BE2C (cell line): ENCODE data around the gene CCDC57.

Source experiments
- DNase-seq: peaks from one replicate; pipeline ENCODE4 v3.0.0-alpha.2; 2020
- H3K27me3 ChIP-seq: fragments of 250-450 bp; sonication (Bioruptor Pico); 2 replicates; pipeline ENCODE4 v1.5.1; 2020; ENCODE audit warnings: mild to moderate bottlenecking
- H3K36me3 ChIP-seq: fragments of 250-450 bp; sonication (Bioruptor Pico); 2 replicates; pipeline ENCODE4 v1.5.1; 2020; ENCODE audit warnings: mild to moderate bottlenecking
- H3K4me1 ChIP-seq: fragments of 250-450 bp; sonication (Bioruptor Pico); 2 replicates; pipeline ENCODE4 v1.5.1; 2020
- H3K4me3 ChIP-seq: 2 replicates; pipeline ENCODE4 v1.5.1; 2011; ENCODE audit warnings: low read depth, low read length
- H3K9me3 ChIP-seq: fragments of 250-450 bp; sonication (Bioruptor Pico); 2 replicates; pipeline ENCODE4 v1.5.1; 2020
- TF ChIP-seq, protein P1 (sequence below): IDR thresholded peaks from 2 replicates; pipeline ENCODE4 v1.5.1; 2012; ENCODE audit warnings: mild to moderate bottlenecking, low read depth, low read length

Gene CCDC57

DNA sequence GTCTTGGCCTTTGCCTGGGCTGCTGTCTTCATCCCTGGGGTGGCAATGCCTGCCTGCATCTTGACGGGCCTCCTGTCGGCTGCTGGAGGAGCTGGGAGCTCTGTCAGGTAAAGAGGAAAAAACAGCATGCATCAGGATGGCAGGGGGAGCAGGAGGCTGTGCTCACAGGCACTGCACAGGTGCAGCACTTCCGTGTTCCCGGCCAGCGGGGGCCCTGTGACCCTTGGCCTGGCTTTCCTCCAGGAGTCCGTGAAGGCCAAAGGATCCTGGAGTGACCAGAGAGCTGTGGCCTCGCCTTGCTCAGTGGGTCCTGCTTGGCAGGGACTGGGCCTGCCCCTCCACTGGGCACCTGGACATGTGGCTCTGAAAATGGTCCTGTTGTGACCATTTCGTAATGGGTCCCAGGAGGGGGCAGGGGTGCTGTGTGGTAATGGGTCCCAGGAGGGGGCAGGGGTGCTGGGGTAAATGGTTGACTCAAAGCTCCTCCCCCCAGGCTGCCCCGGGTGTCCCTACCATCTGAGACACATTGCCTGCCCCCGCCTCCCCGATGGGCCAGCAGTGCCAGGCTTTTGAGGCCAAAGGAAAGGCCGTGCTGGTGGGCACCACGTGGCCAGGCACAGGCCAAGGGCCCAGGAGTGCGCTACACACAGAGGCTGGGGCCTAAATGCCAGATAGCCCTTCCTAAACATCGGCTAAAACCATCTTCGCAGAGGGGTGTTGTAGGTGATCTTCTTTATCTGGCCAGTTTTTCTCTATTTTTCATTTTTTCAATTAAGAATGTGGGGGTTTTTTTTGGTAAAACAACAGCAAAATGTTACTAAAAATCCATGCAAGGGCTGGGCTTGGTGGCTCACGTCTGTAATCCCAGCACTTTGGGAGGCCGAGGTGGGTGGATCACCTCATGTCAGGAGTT is 110.6 kb downstream of the CCDC57 start:
- H3K4me1 ChIP-seq: peaks cover 46% of the 10 kb centered on the region
- peaks cover 4% of the 10 kb centered on the region; the same call in 1 of the 2 replicates for H3K9me3 ChIP-seq
- no peaks in the 10 kb centered on the region for H3K27me3 ChIP-seq
- no peak for DNase-seq
- H3K4me3 ChIP-seq: no peak overlapping the region
- TF ChIP-seq, protein P1, sequence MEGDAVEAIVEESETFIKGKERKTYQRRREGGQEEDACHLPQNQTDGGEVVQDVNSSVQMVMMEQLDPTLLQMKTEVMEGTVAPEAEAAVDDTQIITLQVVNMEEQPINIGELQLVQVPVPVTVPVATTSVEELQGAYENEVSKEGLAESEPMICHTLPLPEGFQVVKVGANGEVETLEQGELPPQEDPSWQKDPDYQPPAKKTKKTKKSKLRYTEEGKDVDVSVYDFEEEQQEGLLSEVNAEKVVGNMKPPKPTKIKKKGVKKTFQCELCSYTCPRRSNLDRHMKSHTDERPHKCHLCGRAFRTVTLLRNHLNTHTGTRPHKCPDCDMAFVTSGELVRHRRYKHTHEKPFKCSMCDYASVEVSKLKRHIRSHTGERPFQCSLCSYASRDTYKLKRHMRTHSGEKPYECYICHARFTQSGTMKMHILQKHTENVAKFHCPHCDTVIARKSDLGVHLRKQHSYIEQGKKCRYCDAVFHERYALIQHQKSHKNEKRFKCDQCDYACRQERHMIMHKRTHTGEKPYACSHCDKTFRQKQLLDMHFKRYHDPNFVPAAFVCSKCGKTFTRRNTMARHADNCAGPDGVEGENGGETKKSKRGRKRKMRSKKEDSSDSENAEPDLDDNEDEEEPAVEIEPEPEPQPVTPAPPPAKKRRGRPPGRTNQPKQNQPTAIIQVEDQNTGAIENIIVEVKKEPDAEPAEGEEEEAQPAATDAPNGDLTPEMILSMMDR: no peak
- H3K36me3 ChIP-seq: peaks cover 18% of the 10 kb centered on the region

DNA sequence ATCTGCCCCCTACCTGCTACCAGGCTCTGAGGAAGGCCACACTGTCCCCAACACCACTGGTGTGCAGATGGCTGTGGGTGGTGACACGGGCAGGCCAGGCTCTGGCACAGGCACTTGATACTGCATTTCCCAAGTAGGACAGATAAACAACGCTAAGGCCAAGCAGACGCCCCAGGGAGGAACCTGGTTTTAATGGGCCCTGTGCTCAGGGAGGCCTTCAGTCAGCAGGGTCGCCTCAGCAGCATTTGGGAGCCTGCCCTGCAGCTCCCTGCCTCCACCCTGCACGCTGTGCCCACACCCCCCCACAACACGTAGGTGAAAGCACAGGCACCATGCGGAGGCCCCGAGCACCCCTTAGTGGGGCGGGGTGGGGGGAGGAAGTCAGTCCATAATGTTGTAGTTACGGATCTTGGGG is 111.3 kb downstream of the CCDC57 start:
- Histone ChIP-seq H3K36me3 (peaks cover 25% of the 10 kb centered on the region), H3K27me3 (no peaks in the 10 kb centered on the region), H3K4me3 (no peak overlapping the region), H3K9me3 (peaks cover 4% of the 10 kb centered on the region; the same call in 1 of the 2 replicates), H3K4me1 (peaks cover 39% of the 10 kb centered on the region)
- TF ChIP-seq, protein P1: no peak
- DNase-seq: peak; percentile 55

DNA sequence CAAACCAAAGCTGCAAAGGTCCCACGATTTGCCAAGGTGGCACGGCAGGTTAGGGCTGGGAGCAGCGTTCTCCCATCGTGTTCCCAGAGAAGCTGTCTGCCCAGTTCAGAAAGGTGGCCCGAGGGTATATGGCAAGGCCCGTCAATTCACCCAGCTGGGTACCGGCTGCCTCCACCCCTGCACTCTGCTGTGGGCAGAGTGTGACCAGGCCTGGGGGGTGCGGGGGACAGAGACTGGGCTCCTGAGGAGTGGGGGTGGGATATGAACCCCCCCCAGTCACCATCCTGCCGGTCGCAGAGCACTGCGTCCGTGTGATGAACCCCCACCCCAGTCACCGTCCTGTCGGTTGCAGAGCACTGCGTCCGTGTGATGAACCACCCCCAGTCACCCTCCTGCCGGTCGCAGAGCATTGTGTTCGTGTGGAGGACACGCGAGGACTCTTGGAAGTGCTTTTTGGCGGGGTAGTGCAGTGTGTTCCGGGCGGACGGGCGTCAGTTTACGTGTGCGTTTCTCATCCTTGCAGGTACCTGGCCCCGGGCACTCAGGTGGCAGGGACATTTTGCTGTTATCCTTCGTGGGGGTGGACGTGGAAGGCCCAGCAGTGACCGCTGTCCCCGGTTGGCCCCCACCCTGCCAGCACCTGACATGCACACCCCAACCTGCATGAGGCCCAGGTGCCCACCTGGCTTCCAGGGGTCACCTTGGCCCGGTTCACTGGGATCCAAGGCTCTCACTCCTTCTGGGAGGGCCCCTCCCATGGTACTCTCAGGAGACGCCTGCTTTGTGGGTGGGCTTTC is 111.9 kb downstream of the CCDC57 start:
- H3K4me1 ChIP-seq: peaks cover 32% of the 10 kb centered on the region

DNA sequence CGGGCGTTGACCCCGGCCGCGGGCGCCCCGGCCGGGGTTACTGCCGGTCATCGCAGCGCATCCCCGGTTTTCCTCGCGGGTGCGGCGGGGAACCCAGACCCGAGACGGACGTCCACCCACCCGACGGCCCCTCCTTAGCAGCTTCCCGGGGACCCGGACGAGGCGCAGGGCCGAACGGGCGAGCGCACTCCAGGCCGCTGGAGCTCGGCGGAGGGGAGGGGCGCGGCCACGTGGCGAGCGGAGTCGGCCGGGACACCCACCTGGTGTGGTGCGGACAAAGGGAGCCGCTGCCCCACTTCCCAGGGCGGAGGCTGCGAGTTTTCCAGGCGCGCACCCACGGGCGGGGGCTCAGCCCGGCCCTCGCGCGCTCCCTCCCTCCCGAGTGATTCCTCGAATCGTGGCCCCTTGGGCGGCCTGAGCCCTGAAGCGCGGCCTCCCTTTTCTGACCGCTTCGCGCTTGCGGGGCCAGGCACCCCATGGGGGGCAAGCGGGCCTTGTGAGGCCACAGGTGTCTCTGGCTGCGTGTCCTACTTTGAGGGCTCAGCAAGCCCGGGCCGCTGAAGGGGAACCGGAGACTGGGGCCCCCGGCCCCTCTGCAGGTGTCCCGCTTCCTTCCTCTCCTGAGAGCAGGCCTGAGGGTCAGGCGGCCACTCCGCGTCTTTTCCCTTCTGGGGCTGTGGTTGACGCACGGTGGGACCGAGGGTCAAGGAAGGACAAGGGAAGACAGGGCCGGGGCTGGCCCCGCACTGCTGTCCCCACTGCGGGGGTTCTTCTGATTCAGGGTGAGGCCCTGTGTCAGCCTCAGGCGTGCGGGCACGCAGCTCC is 113.5 kb downstream of the CCDC57 start:
- Histone ChIP-seq H3K27me3 (no peaks in the 10 kb centered on the region), H3K4me1 (peaks cover 28% of the 10 kb centered on the region), H3K9me3 (peaks cover 4% of the 10 kb centered on the region; the same call in 1 of the 2 replicates), H3K4me3 (peak overlapping the region; percentile 51), H3K36me3 (peaks cover 43% of the 10 kb centered on the region)
- TF ChIP-seq, protein P1: no peak
- DNase-seq: no peak

More for the DNA sequence above, 111.9 kb downstream of the CCDC57 start:
- Histone ChIP-seq H3K4me3 (no peak overlapping the region), H3K9me3 (peaks cover 4% of the 10 kb centered on the region; the same call in 1 of the 2 replicates), H3K36me3 (peaks cover 31% of the 10 kb centered on the region), H3K27me3 (no peaks in the 10 kb centered on the region)
- TF ChIP-seq, protein P1: no peak
- peak; percentile 22 for DNase-seq

DNA sequence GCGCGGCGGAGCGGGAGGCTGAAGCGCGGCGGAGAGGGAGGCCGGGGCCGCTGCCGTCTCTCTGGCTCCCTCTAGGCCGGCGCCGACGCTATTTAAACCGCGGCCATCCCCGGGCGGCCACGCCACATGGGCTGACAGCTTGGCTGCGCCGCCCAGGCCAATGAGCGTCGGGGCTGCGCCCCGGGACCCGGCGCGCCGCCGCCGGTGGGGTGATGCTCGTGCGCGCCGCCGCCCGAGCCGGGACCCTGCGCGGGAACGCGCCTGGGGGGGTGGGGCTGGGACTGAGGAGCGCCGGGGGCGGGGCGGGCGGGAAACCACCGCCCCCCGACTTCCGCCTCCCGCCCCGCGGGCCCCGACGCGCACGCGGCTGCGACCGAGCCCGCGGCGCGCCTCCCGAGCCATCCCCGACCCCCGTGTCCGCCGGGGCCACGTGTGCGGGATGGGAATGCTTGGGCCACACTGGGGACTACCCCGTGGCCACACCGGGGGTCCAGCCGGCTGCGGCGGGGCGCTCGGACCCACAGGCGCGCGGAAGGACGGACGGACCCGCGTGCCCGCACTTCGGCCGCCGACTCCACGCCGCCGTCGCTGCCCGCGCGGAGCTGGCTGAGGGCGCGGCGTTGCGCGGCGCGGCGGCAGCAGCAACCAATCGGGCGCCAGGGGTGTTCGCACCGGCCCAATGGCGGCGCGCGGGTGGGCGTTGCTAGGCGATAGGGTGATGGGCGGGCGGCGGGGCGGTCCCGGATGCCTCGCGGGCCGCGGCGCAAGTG is 114.3 kb downstream of the CCDC57 start, which contains the start of gene FASN:
FASN (minus strand) TSS at position 68 of the 770 bp plus-strand sequence. CDS start 1,791 bp downstream, outside the sequence.
- H3K36me3 ChIP-seq: peaks cover 50% of the 10 kb centered on the region
- peaks cover 21% of the 10 kb centered on the region for H3K4me1 ChIP-seq
- TF ChIP-seq, protein P1: peak; percentile 29; the same call in 1 of the 2 replicates

More for the DNA sequence above, 114.3 kb downstream of the CCDC57 start, which contains the start of gene FASN:
- Histone ChIP-seq H3K9me3 (peaks cover 4% of the 10 kb centered on the region; the same call in 1 of the 2 replicates), H3K27me3 (no peaks in the 10 kb centered on the region), H3K4me3 (peak within 1 kb of the TSS; percentile 89)
- peak; percentile 97 for DNase-seq
